Osteoblast (primary cell): ENCODE results near the gene RPS6KA3. TPM values are rescaled to one million over a fixed set of nuclear protein-coding genes. Genes with fewer than 3 reads are reported as not detected.
A peak's percentile ranks its signal among the peaks of the same experiment; 100 is the strongest.

ENCODE experiments used
- DNase-seq: peaks from one replicate; pipeline ENCODE4 v3.0.0; 2011; ENCODE audit warnings: low spot score, mixed read lengths; ENCODE audit not compliant: insufficient read length; ENCODE audit errors: missing footprints
- H2AFZ ChIP-seq: 2 replicates; pipeline ENCODE4 v1.6.0; 2011; ENCODE audit warnings: mild to moderate bottlenecking, low read length
- H3K27ac ChIP-seq: 2 replicates; pipeline ENCODE4 v1.5.1; 2011; ENCODE audit warnings: mild to moderate bottlenecking, low read depth, low read length, moderate library complexity
- H3K27me3 ChIP-seq: 2 replicates; pipeline ENCODE4 v1.6.0; 2012; ENCODE audit warnings: mild to moderate bottlenecking, control low read depth, inconsistent platforms, low read length, moderate library complexity; ENCODE audit not compliant: insufficient read depth
- H3K36me3 ChIP-seq: 2 replicates; pipeline ENCODE4 v1.5.1; 2011; ENCODE audit warnings: mild to moderate bottlenecking, low read length, control low read depth, moderate library complexity; ENCODE audit not compliant: insufficient read depth
- H3K4me1 ChIP-seq: 2 replicates; pipeline ENCODE4 v1.5.1; 2011; ENCODE audit warnings: mild to moderate bottlenecking, low read length, control low read depth, moderate library complexity; ENCODE audit not compliant: insufficient read depth
- H3K4me2 ChIP-seq: 2 replicates; pipeline ENCODE4 v1.6.0; 2011; ENCODE audit warnings: mild to moderate bottlenecking, low read length; ENCODE audit not compliant: insufficient read depth
- H3K4me3 ChIP-seq: fragments of 200-600 bp; sonication (generic); 3 replicates; pipeline ENCODE4 v1.5.1; 2012; ENCODE audit warnings: mild to moderate bottlenecking, low read length, inconsistent platforms; ENCODE audit not compliant: insufficient read depth
- H3K79me2 ChIP-seq: 2 replicates; pipeline ENCODE4 v1.6.0; 2012; ENCODE audit warnings: mild to moderate bottlenecking, low read length, control low read depth, inconsistent platforms; ENCODE audit not compliant: insufficient read depth
- H3K9me3 ChIP-seq: 2 replicates; pipeline ENCODE4 v1.5.1; 2011; ENCODE audit warnings: low read depth, low read length, control low read depth
- H4K20me1 ChIP-seq: 2 replicates; pipeline ENCODE4 v1.6.0; 2012; ENCODE audit warnings: mild to moderate bottlenecking, low read length, control low read depth; ENCODE audit not compliant: insufficient read depth
- total RNA-seq: library from RNA; depleted of rRNA; stranded (reverse); fragments of >200 nt; gene quantifications from 2 replicates; pipeline ENCODE4 v1.2.3, GENCODE V29; 2012
- TF ChIP-seq, protein P1 (sequence below): IDR thresholded peaks from 2 replicates; pipeline ENCODE4 v1.5.1; 2011; ENCODE audit warnings: mild to moderate bottlenecking, low read depth, low read length, moderate library complexity; ENCODE audit errors: extremely low read depth

Gene RPS6KA3
- total RNA-seq, 1 donor = 54.6 TPM

GRCh38 chrX:20140420-20140819, 126.3 kb downstream of the RPS6KA3 start:
- peak overlapping the region; percentile 86 for H3K27ac ChIP-seq
- peaks cover 28% of the 10 kb centered on the region for H3K36me3 ChIP-seq
- H2AFZ ChIP-seq = no peak overlapping the region
- peak; percentile 36 for DNase-seq
- H4K20me1 ChIP-seq = peaks cover 31% of the 10 kb centered on the region
- no peaks in the 10 kb centered on the region for H3K9me3 ChIP-seq
- peak overlapping the region; percentile 87 for H3K4me2 ChIP-seq
- H3K79me2 ChIP-seq = peaks cover 52% of the 10 kb centered on the region
- peaks cover 14% of the 10 kb centered on the region for H3K4me1 ChIP-seq
- peak overlapping the region; percentile 93 for H3K4me3 ChIP-seq
- TF ChIP-seq, protein P1, sequence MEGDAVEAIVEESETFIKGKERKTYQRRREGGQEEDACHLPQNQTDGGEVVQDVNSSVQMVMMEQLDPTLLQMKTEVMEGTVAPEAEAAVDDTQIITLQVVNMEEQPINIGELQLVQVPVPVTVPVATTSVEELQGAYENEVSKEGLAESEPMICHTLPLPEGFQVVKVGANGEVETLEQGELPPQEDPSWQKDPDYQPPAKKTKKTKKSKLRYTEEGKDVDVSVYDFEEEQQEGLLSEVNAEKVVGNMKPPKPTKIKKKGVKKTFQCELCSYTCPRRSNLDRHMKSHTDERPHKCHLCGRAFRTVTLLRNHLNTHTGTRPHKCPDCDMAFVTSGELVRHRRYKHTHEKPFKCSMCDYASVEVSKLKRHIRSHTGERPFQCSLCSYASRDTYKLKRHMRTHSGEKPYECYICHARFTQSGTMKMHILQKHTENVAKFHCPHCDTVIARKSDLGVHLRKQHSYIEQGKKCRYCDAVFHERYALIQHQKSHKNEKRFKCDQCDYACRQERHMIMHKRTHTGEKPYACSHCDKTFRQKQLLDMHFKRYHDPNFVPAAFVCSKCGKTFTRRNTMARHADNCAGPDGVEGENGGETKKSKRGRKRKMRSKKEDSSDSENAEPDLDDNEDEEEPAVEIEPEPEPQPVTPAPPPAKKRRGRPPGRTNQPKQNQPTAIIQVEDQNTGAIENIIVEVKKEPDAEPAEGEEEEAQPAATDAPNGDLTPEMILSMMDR = no peak
- no peaks in the 10 kb centered on the region for H3K27me3 ChIP-seq

GRCh38 chrX:20139966-20140365, 126.7 kb downstream of the RPS6KA3 start:
- no peaks in the 10 kb centered on the region for H3K9me3 ChIP-seq
- H4K20me1 ChIP-seq = peaks cover 31% of the 10 kb centered on the region
- H3K79me2 ChIP-seq = peaks cover 52% of the 10 kb centered on the region
- no peaks in the 10 kb centered on the region for H3K27me3 ChIP-seq
- H3K27ac ChIP-seq = peak overlapping the region; percentile 86
- no peak overlapping the region for H2AFZ ChIP-seq
- peak overlapping the region; percentile 87 for H3K4me2 ChIP-seq
- H3K4me3 ChIP-seq = peak overlapping the region; percentile 93
- peak; percentile 11 for DNase-seq
- H3K4me1 ChIP-seq = peaks cover 14% of the 10 kb centered on the region
- TF ChIP-seq, protein P1 = no peak
- peaks cover 32% of the 10 kb centered on the region for H3K36me3 ChIP-seq

GRCh38 chrX:20135944-20136343, 130.8 kb downstream of the RPS6KA3 start:
- DNase-seq = no peak
- Histone ChIP-seq H3K4me3 (no peak overlapping the region), H3K36me3 (peaks cover 54% of the 10 kb centered on the region), H3K27ac (no peak overlapping the region), H3K27me3 (no peaks in the 10 kb centered on the region), H2AFZ (no peak overlapping the region), H3K4me2 (no peak overlapping the region), H3K9me3 (no peaks in the 10 kb centered on the region), H4K20me1 (peaks cover 36% of the 10 kb centered on the region), H3K4me1 (peaks cover 14% of the 10 kb centered on the region), H3K79me2 (peaks cover 51% of the 10 kb centered on the region)
- TF ChIP-seq, protein P1 = no peak

DNA sequence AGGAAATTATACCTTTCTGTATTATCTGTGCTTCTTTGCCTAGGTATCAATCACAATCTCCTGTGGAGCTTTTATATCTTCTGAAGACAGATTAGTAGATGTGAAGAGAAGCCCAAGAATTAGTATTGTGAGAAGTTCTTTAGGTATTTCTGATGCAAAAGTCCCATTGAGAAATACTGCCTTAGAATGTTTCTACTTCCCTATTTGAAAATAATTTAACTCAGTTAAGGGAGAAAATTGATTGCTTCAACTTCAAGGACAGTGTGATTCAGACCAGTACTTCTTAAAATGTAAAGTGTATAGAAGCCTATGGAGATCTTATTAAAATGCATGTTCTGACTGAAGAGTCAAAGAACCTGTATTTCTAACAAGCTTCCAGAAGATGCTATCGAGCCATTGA, 134.0 kb downstream of the RPS6KA3 start:
- no peak overlapping the region for H3K4me3 ChIP-seq
- H3K36me3 ChIP-seq = peaks cover 72% of the 10 kb centered on the region
- H3K4me2 ChIP-seq = no peak overlapping the region
- H3K9me3 ChIP-seq = no peaks in the 10 kb centered on the region
- peaks cover 22% of the 10 kb centered on the region for H3K79me2 ChIP-seq
- TF ChIP-seq, protein P1 = no peak
- no peaks in the 10 kb centered on the region for H3K4me1 ChIP-seq
- no peak overlapping the region for H3K27ac ChIP-seq
- H4K20me1 ChIP-seq = peaks cover 21% of the 10 kb centered on the region
- DNase-seq = no peak
- H3K27me3 ChIP-seq = no peaks in the 10 kb centered on the region
- no peak overlapping the region for H2AFZ ChIP-seq
